HepG2 (cell line): ENCODE results near the gene TRERF1.

Source experiments
- FOSL1 ChIP-seq: sonication (generic); formaldehyde crosslinking; IDR thresholded peaks from 2 replicates; pipeline ENCODE4 v1.9.0; 2021; ENCODE audit warnings: missing genetic modification reagents, borderline replicate concordance
- JUNB ChIP-seq: sonication (generic); formaldehyde crosslinking; IDR thresholded peaks from 2 replicates; pipeline ENCODE4 v1.8.0; 2022; ENCODE audit warnings: missing genetic modification reagents, mild to moderate bottlenecking, borderline replicate concordance
- MXD4 ChIP-seq: IDR thresholded peaks from 2 replicates; pipeline ENCODE4 v1.6.1; 2016; ENCODE audit warnings: mild to moderate bottlenecking, missing biosample characterization, missing genetic modification reagents
- NR2C2 ChIP-seq: sonication (generic); formaldehyde crosslinking; IDR thresholded peaks from 2 replicates; pipeline ENCODE4 v1.4.0; 2020; ENCODE audit warnings: missing genetic modification reagents, mild to moderate bottlenecking, moderate library complexity, borderline replicate concordance
- POLR2A ChIP-seq, 2 experiments: IDR thresholded peaks; 2 replicates each; pipeline ENCODE4 v1.6.1; 2011; ENCODE audit warnings: low read depth in 2 of 2, low read length in 2 of 2, mild to moderate bottlenecking in 1 of 2, moderate library complexity in 1 of 2; ENCODE audit not compliant: insufficient read depth in 1 of 2
- SIN3A ChIP-seq: IDR thresholded peaks from 2 replicates; pipeline ENCODE4 v1.6.1; 2011; ENCODE audit warnings: low read depth, mild to moderate bottlenecking, control low read depth, low read length, borderline replicate concordance
- ZNF687 ChIP-seq: sonication (generic); formaldehyde crosslinking; IDR thresholded peaks from 2 replicates; pipeline ENCODE4 v1.5.1; 2020; ENCODE audit warnings: mild to moderate bottlenecking, missing genetic modification reagents, moderate library complexity
- ZSCAN29 ChIP-seq: sonication (generic); formaldehyde crosslinking; conservative IDR thresholded peaks from 2 replicates; pipeline ENCODE4 v1.4.0; 2020; ENCODE audit warnings: mild to moderate bottlenecking, missing genetic modification reagents

GRCh38 chr6:42420741-42421140 is 31.0 kb downstream of the TRERF1 start:
- no peak for TF ChIP-seq ZNF687 (CRISPR knock-in tag)
- TF ChIP-seq FOSL1, result no peak
- no peak for TF ChIP-seq MXD4 (CRISPR knock-in tag)
- TF ChIP-seq ZSCAN29 (CRISPR knock-in tag), result no peak
- no peak for TF ChIP-seq JUNB (CRISPR knock-in tag)
- no peak for TF ChIP-seq SIN3A
- no peak for TF ChIP-seq NR2C2 (CRISPR knock-in tag)
- no peak for TF ChIP-seq POLR2A (IDR thresholded peaks at IDR 0.05; ENCODE audit: insufficient read depth in 1 of 2, low read depth in 2 of 2, low read length in 2 of 2)
